ENCODE data around the gene EOGT.

Gene EOGT

GRCh38 chr3:69009559-69010410 is 3.7 kb downstream of the EOGT start:
- no peak for DNase-seq (ENCODE audit: low read depth)

- no peak for DNase-seq (ENCODE audit: low read depth)
Measured at GRCh38 chr3:69008980-69009379, 4.5 kb downstream of the EOGT start.

DNA sequence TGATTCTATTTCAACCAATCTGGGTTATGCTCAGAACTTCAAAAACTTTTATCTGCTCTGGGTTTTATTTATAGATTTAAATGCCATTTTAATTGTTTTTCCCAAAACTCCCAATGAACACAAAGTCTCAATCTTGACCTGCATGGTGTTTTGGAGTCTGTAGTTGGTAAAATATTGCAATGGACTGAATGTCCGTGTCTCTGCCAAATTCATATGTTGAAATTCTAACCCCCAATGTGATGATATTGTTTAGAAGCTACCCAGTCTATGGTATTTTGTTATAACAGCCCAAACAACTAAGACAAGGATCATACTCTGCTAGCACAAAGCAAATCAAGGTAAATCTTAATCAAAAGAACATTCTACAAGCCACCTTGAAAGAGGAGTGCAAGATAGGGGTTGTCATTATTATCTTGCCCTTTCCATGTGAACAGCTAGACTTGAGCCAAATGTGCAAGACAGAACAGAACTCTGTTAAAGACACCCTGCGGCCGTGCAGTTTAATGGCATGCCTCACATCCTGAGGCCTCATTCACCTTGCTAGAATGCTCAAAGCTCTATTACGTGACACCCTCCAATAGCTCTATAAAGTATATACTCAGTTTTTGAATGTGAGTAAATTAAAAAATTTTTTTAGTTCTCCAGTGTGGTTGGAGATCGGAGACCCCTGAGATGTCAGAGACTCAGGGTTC is 7.5 kb downstream of the EOGT start:
- no peak for DNase-seq (ENCODE audit: low read depth)

DNA sequence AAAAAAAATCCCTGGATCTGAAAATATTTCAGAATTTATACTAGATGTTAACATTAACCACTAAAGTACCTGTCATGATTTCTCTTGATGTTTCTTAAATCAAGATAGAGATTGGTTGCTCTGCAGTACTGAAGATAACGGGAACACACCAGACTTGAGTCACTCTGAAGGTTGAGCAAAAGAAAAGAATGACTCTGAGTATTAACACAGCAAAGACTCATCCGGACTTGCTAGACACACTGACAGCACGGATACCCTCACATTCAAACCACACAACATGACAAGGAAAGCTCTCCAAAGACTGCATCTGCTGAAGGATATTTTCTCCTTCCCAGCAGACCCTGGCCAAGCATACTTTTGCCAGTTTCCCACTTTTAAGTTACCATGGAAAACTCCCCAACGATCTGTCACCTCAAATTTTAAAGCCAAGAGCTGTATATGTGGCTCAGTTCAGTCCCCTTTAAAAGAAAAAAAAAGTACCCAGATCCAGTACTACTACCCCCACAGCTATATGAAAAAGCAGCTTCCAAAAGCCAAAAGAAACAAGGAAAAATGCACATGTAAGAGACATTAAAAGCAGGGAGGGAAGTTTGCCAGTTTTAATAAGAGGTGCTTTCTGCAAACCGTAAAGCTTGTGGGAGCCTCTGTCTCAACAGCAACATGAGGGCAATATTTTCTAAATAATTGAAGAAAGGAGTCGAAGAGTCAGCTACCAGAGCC is 8.3 kb downstream of the EOGT start:
- no peak for DNase-seq (ENCODE audit: low read depth)

GRCh38 chr3:69004138-69004537 is 9.3 kb downstream of the EOGT start:
- DNase-seq (ENCODE audit: low read depth) = no peak

GRCh38 chr3:68999605-69000004 is 13.9 kb downstream of the EOGT start:
- DNase-seq (ENCODE audit: low read depth) = no peak

- DNase-seq (ENCODE audit: low read depth) = no peak
Measured at GRCh38 chr3:68999158-68999557, 14.3 kb downstream of the EOGT start.

DNA sequence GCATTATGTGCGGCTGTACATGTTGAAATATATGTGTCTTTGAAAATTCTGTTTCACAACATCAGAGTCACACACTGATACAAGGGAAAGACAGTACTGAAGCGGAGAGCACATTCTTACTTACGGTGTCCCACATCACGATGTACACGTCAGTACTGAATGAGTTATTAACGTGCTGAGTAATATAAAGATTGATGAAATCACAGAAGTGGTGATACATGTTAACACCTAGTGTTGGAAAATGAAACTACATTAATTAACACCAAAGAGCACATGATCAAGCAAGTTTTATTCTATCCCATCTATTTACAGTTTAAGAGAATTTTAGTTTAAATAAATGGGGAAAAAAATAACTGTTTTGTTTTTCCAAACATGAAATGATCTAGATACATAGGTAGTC is 15.6 kb downstream of the EOGT start:
- DNase-seq (ENCODE audit: low read depth) = no peak

- no peak for DNase-seq (ENCODE audit: low read depth)
Measured at GRCh38 chr3:68996356-68996995, 17.0 kb downstream of the EOGT start.

DNA sequence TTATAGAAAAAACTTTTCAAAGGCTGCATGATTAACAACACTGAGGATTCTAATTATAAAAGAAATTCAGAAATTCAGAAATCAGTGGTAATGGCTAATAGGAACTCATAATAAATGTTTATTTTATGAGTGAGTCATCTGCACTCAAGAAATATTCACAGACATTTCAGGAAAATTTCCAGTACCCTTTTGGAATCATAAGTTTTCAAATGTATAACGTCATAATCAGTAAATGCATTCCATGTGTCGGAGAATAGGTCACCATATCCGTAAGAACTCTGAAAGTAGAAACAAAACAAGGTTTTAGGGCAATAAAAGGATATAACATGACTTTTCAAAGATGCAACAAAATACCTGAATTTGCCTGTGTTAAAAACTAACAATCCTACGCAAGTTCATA is 24.7 kb downstream of the EOGT start:
- DNase-seq (ENCODE audit: low read depth) = no peak

- DNase-seq (ENCODE audit: low read depth) = no peak
Measured at GRCh38 chr3:68987322-68987721, 26.2 kb downstream of the EOGT start.

GRCh38 chr3:68986496-68987208 is 26.8 kb downstream of the EOGT start:
- no peak for DNase-seq (ENCODE audit: low read depth)

- DNase-seq (ENCODE audit: low read depth) = no peak
Measured at GRCh38 chr3:68985146-68985790, 28.2 kb downstream of the EOGT start.

DNA sequence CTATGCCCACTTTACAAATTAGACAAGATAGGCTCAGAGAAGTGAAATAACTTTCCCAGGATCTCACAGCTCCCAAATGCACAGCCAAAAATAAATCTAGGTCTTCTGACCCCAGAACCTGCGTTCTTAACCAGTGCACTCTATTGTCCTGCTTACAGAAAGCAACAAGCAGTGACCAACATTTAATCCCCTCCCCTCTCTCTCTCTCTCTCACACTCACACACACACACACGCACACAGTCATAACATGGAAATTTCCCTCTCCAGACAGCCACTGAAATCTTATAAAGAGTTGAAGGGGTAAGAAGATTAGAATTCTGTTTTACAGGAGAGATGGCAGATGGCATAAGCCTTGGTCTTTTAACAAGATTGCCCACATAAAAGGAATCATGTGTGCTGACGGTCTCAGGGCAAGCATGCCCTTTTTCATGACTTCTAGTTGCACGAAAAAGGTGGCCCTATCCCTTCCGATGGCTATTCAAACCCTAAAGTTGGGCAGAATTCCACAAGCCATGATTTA is 29.4 kb downstream of the EOGT start:
- DNase-seq (ENCODE audit: low read depth) = no peak

DNA sequence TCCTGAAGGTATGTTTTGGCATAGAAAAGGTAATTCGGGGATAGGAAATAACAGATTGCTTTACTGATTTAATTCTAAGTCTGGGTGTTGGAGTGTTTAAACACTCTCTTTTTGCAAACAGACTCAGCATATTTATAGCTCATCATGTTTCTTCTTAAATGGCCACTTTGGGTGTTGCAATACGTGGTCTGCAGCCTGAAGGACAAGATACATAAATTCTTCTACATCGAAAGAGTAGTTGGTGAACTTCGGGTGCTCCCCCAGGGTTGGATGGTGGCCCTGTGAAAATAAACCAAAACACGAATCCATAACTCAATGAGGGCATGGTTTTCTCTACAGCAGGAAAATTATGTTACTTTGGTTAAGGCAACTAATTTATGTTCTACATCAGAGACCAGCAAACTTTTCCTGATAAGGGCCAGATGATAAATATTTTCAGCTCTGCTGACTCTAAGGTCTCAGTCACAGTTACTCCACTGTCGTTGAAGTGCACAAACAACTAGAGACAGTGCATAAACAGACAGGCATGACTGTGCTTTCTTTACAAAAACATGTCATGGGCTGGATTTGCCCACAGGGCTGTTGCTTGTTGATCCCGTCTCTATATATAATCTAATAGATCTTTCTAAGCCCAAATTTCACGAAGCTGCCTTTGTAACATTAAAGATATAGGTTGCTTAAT is 35.9 kb downstream of the EOGT start:
- no peak for DNase-seq (ENCODE audit: low read depth)

DNA sequence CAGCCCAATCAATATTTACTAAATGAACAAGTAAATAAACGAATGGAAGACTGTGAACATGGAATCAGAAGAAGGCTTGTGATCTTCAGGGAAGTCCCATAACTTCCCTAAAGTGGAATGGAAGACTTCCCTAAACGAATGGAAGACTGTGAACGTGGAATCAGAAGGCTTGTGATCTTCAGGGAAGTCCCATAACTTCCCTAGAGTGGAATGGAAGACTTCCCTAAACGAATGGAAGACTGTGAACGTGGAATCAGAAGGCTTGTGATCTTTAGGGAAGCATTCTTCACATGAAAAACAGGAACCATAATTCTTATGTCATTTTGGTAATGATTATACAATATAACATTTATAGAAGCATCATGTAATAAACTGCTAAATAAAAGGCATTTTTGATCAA is 38.8 kb downstream of the EOGT start:
- DNase-seq (ENCODE audit: low read depth) = no peak

DNA sequence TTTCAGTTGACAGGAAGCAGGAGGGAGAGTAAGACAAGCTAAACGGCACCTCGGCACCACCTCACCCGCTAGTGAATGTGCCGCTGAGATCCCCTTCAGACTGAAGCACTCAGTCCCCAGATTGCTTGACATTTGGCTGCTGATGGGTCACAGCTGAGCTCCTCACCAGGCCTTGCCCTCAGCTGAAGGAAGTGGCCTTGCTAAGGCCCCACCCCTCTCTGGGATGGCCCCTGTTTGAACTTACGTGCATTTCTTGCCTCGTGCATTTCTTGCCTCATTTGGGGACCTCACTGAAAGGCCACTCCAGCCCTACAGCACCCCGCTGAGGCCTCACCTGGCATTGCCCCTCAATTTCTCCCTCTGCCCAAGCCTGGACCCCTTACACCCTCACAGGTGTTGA is 39.8 kb downstream of the EOGT start:
- no peak for DNase-seq (ENCODE audit: low read depth)

- DNase-seq (ENCODE audit: low read depth) = no peak
Measured at GRCh38 chr3:68972358-68972979, 41.0 kb downstream of the EOGT start.

- no peak for DNase-seq (ENCODE audit: low read depth)
Measured at GRCh38 chr3:68964694-68965093, 48.8 kb downstream of the EOGT start.

- no peak for DNase-seq (ENCODE audit: low read depth)
Measured at GRCh38 chr3:68963891-68964290, 49.6 kb downstream of the EOGT start.
